ENCODE measurements around the gene MAST4. TPM values are rescaled to one million over a fixed set of nuclear protein-coding genes. Genes with fewer than 3 reads are reported as not detected.

Gene MAST4
- polyA plus RNA-seq, 1 experiment, result 11.6 TPM

- Histone ChIP-seq H3K9me3 (ENCODE audit: control insufficient read depth, insufficient read depth, low read length) (no peaks in the 10 kb centered on the region), H3K27me3 (ENCODE audit: control insufficient read depth, insufficient read depth, low read length) (no peaks in the 10 kb centered on the region), H3K4me3 (ENCODE audit: low read depth, low read length) (no peak overlapping the region), H3K27ac (ENCODE audit: low read depth, low read length) (no peak overlapping the region)
- ChIA-PET POLR2A (no interaction called here), CTCF (interaction anchor here (1.0 kb wide), 1 partner anchor 132 kb away, joined by 3 read pairs; no protein-coding TSS in a partner anchor)
- TF ChIP-seq CTCF (IDR thresholded peaks at IDR 0.05; ENCODE audit: low read depth, low read length), result no peak
- no peak for DNase-seq (ENCODE audit: low read depth, low spot score)
Observed at GRCh38 chr5:67026278-67026677, 430.1 kb downstream of the MAST4 start.

- ChIA-PET POLR2A (no interaction called here), CTCF (interaction anchor here (1.2 kb wide), 1 partner anchor 39 kb away, joined by 4 read pairs; no protein-coding TSS in a partner anchor)
- Histone ChIP-seq H3K27me3 (ENCODE audit: control insufficient read depth, insufficient read depth, low read length) (no peaks in the 10 kb centered on the region), H3K9me3 (ENCODE audit: control insufficient read depth, insufficient read depth, low read length) (no peaks in the 10 kb centered on the region), H3K4me3 (ENCODE audit: low read depth, low read length) (no peak overlapping the region), H3K27ac (ENCODE audit: low read depth, low read length) (no peak overlapping the region)
- TF ChIP-seq CTCF (IDR thresholded peaks at IDR 0.05; ENCODE audit: low read depth, low read length), result no peak
- DNase-seq (ENCODE audit: low read depth, low spot score), result no peak
Observed at GRCh38 chr5:67027171-67027570, 431.0 kb downstream of the MAST4 start.

- TF ChIP-seq CTCF (IDR thresholded peaks at IDR 0.05; ENCODE audit: low read depth, low read length), result no peak
- no peaks in the 10 kb centered on the region for H3K27me3 ChIP-seq (ENCODE audit: control insufficient read depth, insufficient read depth, low read length)
- H3K27ac ChIP-seq (ENCODE audit: low read depth, low read length), result no peak overlapping the region
- ChIA-PET POLR2A (no interaction called here), CTCF (no interaction called here)
- DNase-seq (ENCODE audit: low read depth, low spot score), result no peak
- no peaks in the 10 kb centered on the region for H3K9me3 ChIP-seq (ENCODE audit: control insufficient read depth, insufficient read depth, low read length)
- H3K4me3 ChIP-seq (ENCODE audit: low read depth, low read length), result no peak overlapping the region
Observed at GRCh38 chr5:67028371-67028770, 432.2 kb downstream of the MAST4 start.

GRCh38 chr5:67028941-67029340, 432.7 kb downstream of the MAST4 start:
- ChIA-PET POLR2A (no interaction called here), CTCF (no interaction called here)
- DNase-seq (ENCODE audit: low read depth, low spot score), result no peak
- Histone ChIP-seq H3K27ac (ENCODE audit: low read depth, low read length) (no peak overlapping the region), H3K4me3 (ENCODE audit: low read depth, low read length) (no peak overlapping the region), H3K9me3 (ENCODE audit: control insufficient read depth, insufficient read depth, low read length) (no peaks in the 10 kb centered on the region), H3K27me3 (ENCODE audit: control insufficient read depth, insufficient read depth, low read length) (no peaks in the 10 kb centered on the region)
- no peak for TF ChIP-seq CTCF (IDR thresholded peaks at IDR 0.05; ENCODE audit: low read depth, low read length)

- no peak for TF ChIP-seq CTCF (IDR thresholded peaks at IDR 0.05; ENCODE audit: low read depth, low read length)
- Histone ChIP-seq H3K27me3 (ENCODE audit: control insufficient read depth, insufficient read depth, low read length) (no peaks in the 10 kb centered on the region), H3K27ac (ENCODE audit: low read depth, low read length) (no peak overlapping the region), H3K9me3 (ENCODE audit: control insufficient read depth, insufficient read depth, low read length) (no peaks in the 10 kb centered on the region), H3K4me3 (ENCODE audit: low read depth, low read length) (no peak overlapping the region)
- no peak for DNase-seq (ENCODE audit: low read depth, low spot score)
- ChIA-PET CTCF (no interaction called here), POLR2A (no interaction called here)
Observed at GRCh38 chr5:67029481-67029880, 433.3 kb downstream of the MAST4 start.
